Left lung (tissue), 10 donors: ENCODE measurements around the gene COA4. TPM values are rescaled to one million over a fixed set of nuclear protein-coding genes. Genes with fewer than 3 reads are reported as not detected.

ENCODE experiments used
- ATAC-seq: fragments of 200-7000 bp; cut with Tn5 transposase; one replicate; pipeline ENCODE4 v1.9.1; 2020; ENCODE audit warnings: moderate library complexity
- DNase-seq, 4 donors: peaks; one replicate each; pipeline ENCODE4 v3.0.0-alpha.2; 2013 to 2020
- H3K27ac ChIP-seq, 2 donors: fragments of 200-600 bp; sonication (generic) in 1 of 2; one replicate each; pipeline versions ENCODE4 v1.5.0 to v1.8.0; 2020 to 2021
- H3K27me3 ChIP-seq, 2 donors: fragments of 200-600 bp; sonication (generic) in 1 of 2; one replicate each; pipeline versions ENCODE4 v1.5.0 to v1.8.0; 2020 to 2021
- H3K36me3 ChIP-seq, 2 donors: fragments of 200-600 bp; sonication (generic) in 1 of 2; one replicate each; pipeline versions ENCODE4 v1.5.0 to v1.8.0; 2020 to 2021
- H3K4me1 ChIP-seq, 2 donors: fragments of 200-600 bp; one replicate each; pipeline ENCODE4 v1.8.0; 2021
- H3K4me3 ChIP-seq, 2 donors: fragments of 200-600 bp; sonication (generic) in 1 of 2; one replicate each; pipeline versions ENCODE4 v1.5.0 to v1.8.0; 2020 to 2021; ENCODE audit warnings: mild to moderate bottlenecking in 1 of 2
- H3K9me3 ChIP-seq, 2 donors: fragments of 200-600 bp; sonication (generic) in 1 of 2; one replicate each; pipeline versions ENCODE4 v1.5.0 to v1.8.0; 2020 to 2021
- CTCF ChIP-seq, 2 donors: fragments of 200-600 bp; sonication (generic) in 1 of 2; IDR thresholded peaks; one replicate each; pipeline versions ENCODE4 v1.5.0 to v1.8.0; 2021; ENCODE audit warnings: antibody characterized with exemption in 2 of 2
- intact Hi-C, 2 donors: fragments of 100-400 bp; cut with DNase I; formaldehyde crosslinking; loops; one replicate each; pipeline versions ENCODE4 v1.11.2 to v1.14.2; 2022
- polyA plus RNA-seq, 6 donors: library from polyadenylated mRNA; unstranded; fragments of 120-200 nt; gene quantifications; one replicate each; pipeline ENCODE4 v1.2.1, GENCODE V29; 2013; ENCODE audit not compliant: insufficient read length in 6 of 6
- total RNA-seq, 2 donors: library from RNA; stranded (reverse); fragmentation: NEBNext Ultra II Directional; extraction: Animal tissue kit (Norgen Biotek cat#: 25700); gene quantifications; one replicate each; pipeline ENCODE4 v1.2.1, GENCODE V29; 2021
- donor health status: DM: no; HTN: yes; CAD: no.
- donor health status: DM: no; HTN: no; CAD: no.

COA4 gene
- total and polyA plus RNA-seq, 8 donors, result 44.0 to 66.8 (median 54.5) TPM

- H3K27ac ChIP-seq, result no peak overlapping the region
Observed at GRCh38 chr11:73894725-73895335, 18.2 kb upstream of the COA4 start.

GRCh38 chr11:73893041-73893440 lies 16.4 kb upstream of the COA4 start:
- no peak for TF ChIP-seq CTCF (IDR thresholded peaks at IDR 0.05)
- Histone ChIP-seq H3K27ac (no peak overlapping the region), H3K9me3 (no peaks in the 10 kb centered on the region), H3K36me3 (peaks cover 0 to 25% of the 10 kb centered on the region in 2 donors), H3K4me1 (no peaks in the 10 kb centered on the region), H3K27me3 (no peaks in the 10 kb centered on the region), H3K4me3 (no peak overlapping the region)
- DNase-seq (no peak), ATAC-seq (no peak)
- intact Hi-C loops, result no loop called here

More at GRCh38 chr11:73894725-73895335, 18.2 kb upstream of the COA4 start:
- Histone ChIP-seq H3K9me3 (no peaks in the 10 kb centered on the region), H3K4me3 (no peak overlapping the region), H3K27me3 (no peaks in the 10 kb centered on the region), H3K36me3 (peaks cover 0 to 36% of the 10 kb centered on the region in 2 donors), H3K4me1 (no peaks in the 10 kb centered on the region)
- no peak for ATAC-seq
- intact Hi-C loops, result no loop called here
- TF ChIP-seq CTCF (IDR thresholded peaks at IDR 0.05), result no peak
- DNase-seq, result no peak

- H3K36me3 ChIP-seq, result peaks cover 0 to 31% of the 10 kb centered on the region in 2 donors
- DNase-seq (no peak), ATAC-seq (no peak)
- no peak overlapping the region for H3K27ac ChIP-seq
- H3K4me1 ChIP-seq, result no peaks in the 10 kb centered on the region
- intact Hi-C loops, result no loop called here
- TF ChIP-seq CTCF (IDR thresholded peaks at IDR 0.05), result no peak
- no peak overlapping the region for H3K4me3 ChIP-seq
- H3K9me3 ChIP-seq, result no peaks in the 10 kb centered on the region
- no peaks in the 10 kb centered on the region for H3K27me3 ChIP-seq
Observed at GRCh38 chr11:73889536-73889935, 12.9 kb upstream of the COA4 start.

- no peaks in the 10 kb centered on the region for H3K4me1 ChIP-seq
- H3K36me3 ChIP-seq, result peaks cover 0 to 28% of the 10 kb centered on the region in 2 donors
- no peak for TF ChIP-seq CTCF (IDR thresholded peaks at IDR 0.05)
- ATAC-seq (peak; percentile 81), DNase-seq (no peak)
- H3K27ac ChIP-seq, result no peak overlapping the region
- intact Hi-C loops, result no loop called here
- H3K4me3 ChIP-seq, result no peak overlapping the region
- no peaks in the 10 kb centered on the region for H3K9me3 ChIP-seq
- H3K27me3 ChIP-seq, result no peaks in the 10 kb centered on the region
Observed at GRCh38 chr11:73889019-73889418, 12.4 kb upstream of the COA4 start.

GRCh38 chr11:73888244-73888643 lies 11.6 kb upstream of the COA4 start:
- no peak for TF ChIP-seq CTCF (IDR thresholded peaks at IDR 0.05)
- no peak for DNase-seq
- intact Hi-C loops, result no loop called here
- Histone ChIP-seq H3K9me3 (no peaks in the 10 kb centered on the region), H3K27me3 (no peaks in the 10 kb centered on the region), H3K27ac (no peak overlapping the region), H3K36me3 (peaks cover 0 to 28% of the 10 kb centered on the region in 2 donors), H3K4me3 (no peak overlapping the region), H3K4me1 (no peaks in the 10 kb centered on the region)
- peak; percentile 95 for ATAC-seq
